ENCODE results near the gene SGMS1. TPM values are rescaled to one million over a fixed set of nuclear protein-coding genes. Genes with fewer than 3 reads are reported as not detected.

The SGMS1 gene
- polyA plus RNA-seq, 2 of the 4 experiments (the other 2 are of a cell fraction), result 22.7 to 28.2 TPM

- no peak overlapping the region for H3K27ac ChIP-seq
- FAIRE-seq (no peak), DNase-seq (ENCODE audit: low read depth in 1 of 2, low spot score in 1 of 2) (no peak), ATAC-seq (no peak)
- WGBS (ENCODE audit: missing lambda C conversion rate), result 86% methylated on average over 5 of the region's 5 CpGs
- H3K4me2 ChIP-seq, result no peak overlapping the region
- peaks cover 13% of the 10 kb centered on the region for H3K4me1 ChIP-seq
- CTCF ChIA-PET, result interaction anchor here (1.2 to 1.3 kb wide), 2 partner anchors 20 to 42 kb away, joined by 3 read pairs; no protein-coding TSS in a partner anchor
- POLR2A ChIA-PET, result no interaction called here
- TF ChIP-seq ZFP36 (IDR thresholded peaks at IDR 0.05; ENCODE audit: borderline replicate concordance, partially characterized antibody), result no peak
- TF ChIP-seq HOXB5 (CRISPR knock-in tag; IDR thresholded peaks at IDR 0.05), result no peak
- TF ChIP-seq MAX (IDR thresholded peaks at IDR 0.05), result no peak
- TF ChIP-seq CBX8 (IDR thresholded peaks at IDR 0.05), result no peak
- TF ChIP-seq GATA3 (IDR thresholded peaks at IDR 0.05; ENCODE audit: borderline replicate concordance), result no peak
- TF ChIP-seq ESRRA (IDR thresholded peaks at IDR 0.05; ENCODE audit: borderline replicate concordance, low read length), result no peak
- no peak for TF ChIP-seq RFX5 (IDR thresholded peaks at IDR 0.05)
- TF ChIP-seq CTCF (IDR thresholded peaks at IDR 0.05), result no peak
- no peak for TF ChIP-seq MAFK (IDR thresholded peaks at IDR 0.05; ENCODE audit: partially characterized antibody)
- no peak for TF ChIP-seq PBX3 (IDR thresholded peaks at IDR 0.05)
- TF ChIP-seq JUNB (IDR thresholded peaks at IDR 0.05), result no peak
- TF ChIP-seq POLR2A (IDR thresholded peaks at IDR 0.05; ENCODE audit: low read length), result no peak
- no peak for TF ChIP-seq HOXB13 (CRISPR knock-in tag; IDR thresholded peaks at IDR 0.05; ENCODE audit: low read depth)
- no peak overlapping the region for H3K4me3 ChIP-seq
- no peaks in the 10 kb centered on the region for H3K9me3 ChIP-seq
Observed at GRCh38 chr10:50582046-50582445, 41.7 kb downstream of the SGMS1 start.

- no peak overlapping the region for H3K27ac ChIP-seq
- 87% methylated on average over 7 of the region's 7 CpGs for WGBS (ENCODE audit: missing lambda C conversion rate)
- H3K4me2 ChIP-seq, result no peak overlapping the region
- no peaks in the 10 kb centered on the region for H3K9me3 ChIP-seq
- peaks cover 7% of the 10 kb centered on the region; the same call in 1 of the 3 replicates for H3K4me1 ChIP-seq
- POLR2A ChIA-PET, result no interaction called here
- TF ChIP-seq CHD4 (IDR thresholded peaks at IDR 0.05; ENCODE audit: borderline replicate concordance) (no peak), HES2 (IDR thresholded peaks at IDR 0.05) (no peak), BHLHE40 (IDR thresholded peaks at IDR 0.05; ENCODE audit: low read depth, low read length) (no peak), FOSL2 (IDR thresholded peaks at IDR 0.05) (no peak), FOSL2 (CRISPR knock-in tag; IDR thresholded peaks at IDR 0.05) (no peak), HEYL (CRISPR knock-in tag; IDR thresholded peaks at IDR 0.05) (no peak), ZFP36 (IDR thresholded peaks at IDR 0.05; ENCODE audit: borderline replicate concordance, partially characterized antibody) (no peak), CHD2 (IDR thresholded peaks at IDR 0.05; ENCODE audit: low read length, partially characterized antibody) (no peak), ATOH8 (CRISPR knock-in tag; IDR thresholded peaks at IDR 0.05; ENCODE audit: low read depth) (no peak), ESRRA (IDR thresholded peaks at IDR 0.05; ENCODE audit: borderline replicate concordance, low read length) (no peak), CBX8 (IDR thresholded peaks at IDR 0.05) (no peak)
- no peak for DNase-seq (ENCODE audit: low read depth in 1 of 2, low spot score in 1 of 2)
- CTCF ChIA-PET, result no interaction called here
- H3K4me3 ChIP-seq, result no peak overlapping the region
- no peak for FAIRE-seq
- no peak for ATAC-seq
Observed at GRCh38 chr10:50580262-50580891, 43.4 kb downstream of the SGMS1 start.

Measured in A549 (cell line).